H7 (cell line): ENCODE measurements around the gene MYMX. TPM values are rescaled to one million over a fixed set of nuclear protein-coding genes. Genes with fewer than 3 reads are reported as not detected.

ENCODE experiments used
- DNase-seq: peaks from one replicate; pipeline ENCODE4 v3.0.0; 2012
- H3K27me3 ChIP-seq: 2 replicates; pipeline ENCODE4 v1.6.0; 2011; ENCODE audit warnings: mild to moderate bottlenecking, low read length; ENCODE audit not compliant: control insufficient read depth, insufficient read depth
- H3K36me3 ChIP-seq: replicated peaks from 2 replicates; pipeline ENCODE4 v1.5.1; 2011; ENCODE audit warnings: low read length; ENCODE audit not compliant: control insufficient read depth, insufficient read depth
- H3K4me3 ChIP-seq: 2 replicates; pipeline ENCODE4 v1.5.1; 2011; ENCODE audit warnings: low read depth, mild to moderate bottlenecking, control low read depth, low read length, moderate library complexity; ENCODE audit not compliant: insufficient read depth
- total RNA-seq: library from RNA; depleted of rRNA; stranded (reverse); fragments of >200 nt; shearing (Covaris generic); gene quantifications from 2 replicates; pipeline ENCODE4 v1.2.3, GENCODE V29; 2014; rRNA removed

MYMX gene
- total RNA-seq, 1 experiment from 2014 or later = 6.0 TPM

DNA sequence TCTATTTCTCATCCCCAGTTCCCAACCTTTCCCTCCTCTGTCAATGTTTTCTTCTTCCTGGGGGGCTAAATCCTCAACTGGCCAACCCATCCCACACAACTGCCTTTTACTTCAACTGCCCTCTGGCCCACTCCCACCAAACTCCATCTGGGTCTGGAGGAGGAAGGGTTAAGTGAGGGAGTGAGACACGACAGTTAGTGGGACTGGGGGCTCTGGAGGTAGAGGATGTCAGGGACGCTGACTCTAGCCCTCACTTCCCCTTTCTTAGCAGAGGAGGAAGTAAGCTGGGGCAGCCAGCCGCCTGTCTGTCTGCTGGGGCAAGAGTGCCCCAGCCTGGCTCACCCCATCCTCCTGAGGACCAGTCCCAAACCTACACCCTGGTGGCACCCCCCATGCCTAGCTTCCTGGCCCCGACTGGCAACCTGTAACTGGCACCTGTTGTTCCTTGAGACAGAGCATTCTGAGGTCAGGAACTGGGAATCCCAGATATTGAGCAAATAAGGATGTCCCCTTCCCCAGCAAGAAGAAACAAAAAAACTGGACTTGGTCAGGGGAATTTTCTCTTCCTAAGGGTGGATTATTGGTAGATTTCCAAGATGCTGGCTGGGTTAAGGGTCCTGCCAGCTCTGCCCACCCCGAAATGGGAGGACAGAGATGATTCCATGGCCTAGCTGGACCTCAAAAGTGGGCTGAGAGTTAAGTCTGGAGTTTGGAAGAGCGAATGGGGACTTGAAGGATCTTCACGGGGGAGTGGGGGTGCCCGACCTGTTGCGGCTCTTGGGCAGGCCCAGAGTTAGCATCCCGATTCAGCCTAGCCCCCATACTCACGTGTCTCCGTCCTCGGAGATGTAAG is 47.7 kb downstream of the MYMX start:
- peaks cover 21% of the 10 kb centered on the region for H3K27me3 ChIP-seq
- peaks cover 3% of the 10 kb centered on the region for H3K36me3 ChIP-seq
- peak; percentile 61 for DNase-seq
- H3K4me3 ChIP-seq = peak overlapping the region; percentile 82

DNA sequence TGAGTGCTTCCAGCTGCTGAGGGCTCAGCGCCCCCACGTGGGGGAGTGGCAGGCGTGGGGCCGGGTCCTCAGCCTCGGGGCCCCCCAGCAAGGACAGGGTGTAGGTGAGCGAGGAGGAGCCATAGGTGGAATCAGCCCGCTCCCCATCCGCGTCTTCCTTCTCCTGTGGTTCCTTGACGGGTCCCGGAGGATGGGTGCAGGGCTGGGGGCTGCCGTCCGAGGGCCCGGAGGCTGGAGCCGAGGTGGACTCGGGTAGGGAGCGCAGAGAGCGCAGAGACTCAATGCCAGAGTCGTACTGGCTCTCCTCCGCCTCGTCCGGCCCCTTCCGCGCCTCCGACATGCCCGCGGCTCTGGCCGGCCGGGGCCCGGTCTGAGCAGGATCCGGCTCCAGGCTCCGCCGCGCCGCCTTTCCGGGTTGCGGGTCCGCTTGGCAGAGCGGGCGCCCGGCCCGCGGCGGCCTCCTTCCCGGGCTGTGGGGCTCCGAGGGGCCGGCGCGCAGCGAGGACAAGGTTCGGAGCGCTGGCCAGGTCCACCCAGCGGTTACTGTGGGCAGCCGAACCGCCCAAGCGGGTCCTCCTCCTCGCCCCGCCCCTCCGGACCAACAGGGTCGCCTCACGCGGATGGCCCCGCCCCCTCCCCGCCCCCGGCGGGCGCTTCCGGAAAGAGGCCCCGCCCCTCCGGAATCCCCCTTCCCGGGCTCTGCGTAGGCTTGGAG is 48.4 kb downstream of the MYMX start, which contains the start of gene NFKBIE:
Gene NFKBIE, minus strand, starts transcription at position 545 of the 715 bp plus-strand sequence. Its CDS starts 205 bp downstream, at position 340.
- Histone ChIP-seq H3K36me3 (peaks cover 1% of the 10 kb centered on the region), H3K4me3 (peak within 1 kb of the TSS; percentile 82)
- DNase-seq = peak; percentile 99

GRCh38 chr6:44265722-44266233 is 49.1 kb downstream of the MYMX start:
- Histone ChIP-seq H3K4me3 (no peak overlapping the region), H3K36me3 (no peaks in the 10 kb centered on the region; the same call in 1 of the 2 replicates), H3K27me3 (peaks cover 30% of the 10 kb centered on the region)
- no peak for DNase-seq

More for the DNA sequence above, 48.4 kb downstream of the MYMX start, which contains the start of gene NFKBIE:
- H3K27me3 ChIP-seq = peaks cover 29% of the 10 kb centered on the region

DNA sequence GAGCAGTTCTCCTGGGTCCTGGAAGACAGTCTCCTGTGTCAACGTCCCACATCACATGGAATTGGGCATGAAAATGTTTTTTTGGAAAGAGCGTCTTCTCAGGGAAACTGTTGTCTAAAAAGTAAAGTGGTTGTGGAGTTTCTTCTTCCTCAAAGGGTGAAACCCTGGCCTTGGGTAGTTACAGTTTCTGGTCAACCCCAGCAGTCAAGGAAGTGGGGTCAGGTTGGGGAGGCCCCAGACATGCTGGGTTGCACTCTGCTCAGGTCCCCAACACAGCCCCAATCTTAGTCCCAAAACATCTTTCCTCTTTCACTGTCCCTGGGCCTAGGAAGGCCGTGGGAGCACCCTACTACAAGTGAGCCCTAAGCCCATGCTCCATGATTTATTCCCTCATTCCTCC is 49.6 kb downstream of the MYMX start:
- Histone ChIP-seq H3K36me3 (no peaks in the 10 kb centered on the region; the same call in 1 of the 2 replicates), H3K4me3 (no peak overlapping the region), H3K27me3 (peaks cover 33% of the 10 kb centered on the region)
- no peak for DNase-seq

DNA sequence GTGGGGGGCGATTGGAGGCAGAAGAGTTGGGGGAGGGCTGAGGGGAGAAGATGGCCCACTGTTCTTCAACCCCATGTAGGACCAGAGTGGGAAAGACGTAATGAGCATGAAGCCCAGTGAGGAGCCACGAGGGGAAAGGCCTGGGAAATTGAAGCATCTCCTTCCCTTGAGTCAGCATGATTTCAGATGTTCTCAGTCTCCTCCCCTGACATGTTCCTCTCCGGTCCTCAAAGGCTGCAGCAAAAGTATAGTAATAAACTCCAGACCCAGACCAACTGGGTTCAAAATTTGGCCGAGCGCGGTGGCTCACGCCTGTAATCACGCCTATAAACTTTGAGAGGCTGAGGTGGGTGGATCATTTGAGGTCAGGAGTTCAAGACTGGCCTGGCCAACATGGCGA is 50.5 kb downstream of the MYMX start:
- H3K36me3 ChIP-seq = no peaks in the 10 kb centered on the region
- peaks cover 36% of the 10 kb centered on the region for H3K27me3 ChIP-seq
- no peak overlapping the region for H3K4me3 ChIP-seq
- DNase-seq = no peak

Other genes with a start within 250 kb of the MYMX start
- 91.0 and 92.0 TPM in 2 replicates for gene MRPL14, start 89.5 kb upstream of the MYMX start, total RNA-seq
- 24.9 and 36.2 TPM in 2 replicates for gene TMEM63B, start 89.4 kb upstream of the MYMX start, total RNA-seq
- gene CAPN11, start 58.1 kb upstream of the MYMX start, total RNA-seq = 1.0 and 2.0 TPM in 2 replicates
- gene SLC29A1, start 6.7 kb downstream of the MYMX start, total RNA-seq = 68.6 and 71.9 TPM in 2 replicates
- gene HSP90AB1, start 30.2 kb downstream of the MYMX start, total RNA-seq = 1,821 and 1,973 TPM in 2 replicates
- gene SLC35B2, start 40.6 kb downstream of the MYMX start, total RNA-seq = 27.2 and 28.7 TPM in 2 replicates
- 9.7 and 12.3 TPM in 2 replicates for gene NFKBIE, start 48.6 kb downstream of the MYMX start, total RNA-seq
- 0.70 and 0.83 TPM in 2 replicates for gene TMEM151B, start 53.5 kb downstream of the MYMX start, total RNA-seq
- 25.5 and 28.3 TPM in 2 replicates for gene AARS2, start 96.4 kb downstream of the MYMX start, total RNA-seq
- gene SPATS1, start 125.7 kb downstream of the MYMX start, total RNA-seq = not detected in 2 replicates
- 22.1 and 28.6 TPM in 2 replicates for gene CDC5L, start 170.8 kb downstream of the MYMX start, total RNA-seq